Regular cardiac myocyte (primary cell): ENCODE measurements around the gene COX8A. TPM values are rescaled to one million over a fixed set of nuclear protein-coding genes. Genes with fewer than 3 reads are reported as not detected.

ENCODE experiments used
- total RNA-seq: library from RNA; depleted of rRNA; stranded (reverse); fragments of >200 nt; gene quantifications from 2 replicates; pipeline ENCODE4 v1.2.3, GENCODE V29; 2014

The COX8A gene, protein sequence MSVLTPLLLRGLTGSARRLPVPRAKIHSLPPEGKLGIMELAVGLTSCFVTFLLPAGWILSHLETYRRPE
- total RNA-seq = 283 and 342 TPM in 2 replicates

GRCh38 chr11:63974259-63975143 is at the start of gene COX8A:
Gene COX8A, plus strand, starts transcription at chr11:63974620. Its CDS starts 61 bp downstream, at chr11:63974681.

GRCh38 chr11:63938479-63939396 is 35.7 kb upstream of the COX8A start, which contains the start of gene NAA40:
Gene NAA40, plus strand, starts transcription at chr11:63939002. Its CDS starts 95 bp downstream, at chr11:63939097.

DNA sequence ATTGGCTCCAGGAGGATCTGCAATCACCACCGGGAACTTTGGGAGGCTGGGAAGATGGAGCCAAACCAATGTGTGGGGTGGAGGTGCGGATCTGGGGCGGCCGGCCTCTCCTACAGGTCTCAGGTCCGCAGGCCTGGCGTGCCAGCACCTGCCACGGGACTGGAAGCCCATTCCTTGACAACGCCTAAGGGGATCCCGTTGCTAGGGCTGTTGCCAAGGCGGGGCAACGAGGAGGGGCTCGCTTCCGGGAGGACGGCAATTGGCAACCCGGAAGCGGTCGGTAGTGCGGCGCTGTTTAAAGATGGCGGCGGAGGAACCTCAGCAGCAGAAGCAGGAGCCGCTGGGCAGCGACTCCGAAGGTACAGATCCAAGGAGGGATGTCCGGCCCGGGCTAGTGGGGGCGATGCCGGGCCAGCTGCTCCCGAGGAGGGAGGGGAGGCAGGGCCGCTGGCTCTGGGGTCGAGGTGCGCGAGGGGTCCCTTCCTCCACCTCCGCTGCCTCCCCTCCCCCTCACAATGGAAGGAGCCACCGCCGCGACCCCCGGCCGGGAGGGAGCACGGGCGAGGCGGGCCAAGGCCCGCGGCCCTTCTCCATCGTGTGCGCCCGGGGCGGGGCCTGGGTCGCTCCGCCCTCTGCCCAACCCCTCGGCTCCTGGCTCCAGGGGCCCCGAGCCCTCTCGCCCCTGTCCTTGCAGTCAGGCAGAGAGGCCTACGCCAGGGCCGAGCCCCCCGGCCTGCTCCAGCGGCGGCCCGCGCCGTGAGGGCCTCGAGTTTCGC is 11.9 kb downstream of the COX8A start, which contains the start of gene OTUB1:
OTUB1 (plus strand) TSS at position 283 of the 776 bp plus-strand sequence; CDS start at position 302, 19 bp downstream.

Other genes with a start within 250 kb of the COX8A start
- gene ZFTA, start 205.8 kb upstream of the COX8A start, total RNA-seq = 9.9 and 24.3 TPM in 2 replicates
- 8.2 and 22.4 TPM in 2 replicates for gene SPINDOC, start 161.2 kb upstream of the COX8A start, total RNA-seq
- gene MARK2, start 135.5 kb upstream of the COX8A start, total RNA-seq = 5.4 and 12.7 TPM in 2 replicates
- 1.3 and 1.7 TPM in 2 replicates for gene RCOR2, start 57.5 kb upstream of the COX8A start, total RNA-seq
- gene NAA40, start 35.6 kb upstream of the COX8A start, total RNA-seq = 5.9 and 10.9 TPM in 2 replicates
- 47.6 and 92.2 TPM in 2 replicates for gene OTUB1, start 11.8 kb downstream of the COX8A start, total RNA-seq
- gene FLRT1, start 61.3 kb downstream of the COX8A start, total RNA-seq = not detected in 2 replicates
- gene MACROD1, start 191.5 kb downstream of the COX8A start, total RNA-seq = 8.1 and 21.7 TPM in 2 replicates
- gene STIP1, start 211.6 kb downstream of the COX8A start, total RNA-seq = 125 and 414 TPM in 2 replicates
- gene FERMT3, start 232.1 kb downstream of the COX8A start, total RNA-seq = 6.7 and 9.6 TPM in 2 replicates